ENCODE results near the gene KHDC1.

KHDC1 gene

GRCh38 chr6:73227606-73228255 lies 35.3 kb downstream of the KHDC1 start:
- TF ChIP-seq CTCF (IDR thresholded peaks at IDR 0.05; ENCODE audit: borderline replicate concordance, control extremely low read depth, extremely low read depth, insufficient read depth, missing control alignments) = no peak
- DNase-seq (ENCODE audit: low spot score) = no peak
- in situ Hi-C loops (cut with MboI; ENCODE audit: low sequenced_read_pairs, unreplicated experiment) = no loop called here

DNA sequence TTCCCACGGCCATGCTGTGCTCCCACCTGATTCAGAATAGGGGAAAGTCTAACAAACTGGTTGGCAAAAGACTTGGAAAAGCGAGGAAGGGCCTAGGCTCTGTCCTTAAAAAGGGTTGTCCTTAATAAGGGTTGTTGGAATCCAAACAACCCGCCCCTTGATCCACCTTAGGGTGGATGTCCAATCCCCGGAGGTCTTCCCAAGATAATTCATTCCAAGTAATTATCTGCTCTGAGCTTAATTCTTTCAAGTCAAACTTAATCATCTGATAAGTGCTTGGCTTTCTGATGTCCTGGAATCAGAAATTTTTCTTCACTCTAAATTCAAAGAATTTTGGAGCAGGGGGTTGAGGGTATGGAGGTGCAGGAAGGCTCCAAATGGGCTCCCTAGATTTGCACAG lies 37.6 kb downstream of the KHDC1 start, which contains the start of gene KHDC1L:
KHDC1L (minus strand) TSS at position 101 of the 400 bp plus-strand sequence; CDS start at position 13, 88 bp downstream.
- no peak for DNase-seq (ENCODE audit: low spot score)
- in situ Hi-C loops (cut with MboI; ENCODE audit: low sequenced_read_pairs, unreplicated experiment) = no loop called here
- TF ChIP-seq CTCF (IDR thresholded peaks at IDR 0.05; ENCODE audit: borderline replicate concordance, control extremely low read depth, extremely low read depth, insufficient read depth, missing control alignments) = no peak

DNA sequence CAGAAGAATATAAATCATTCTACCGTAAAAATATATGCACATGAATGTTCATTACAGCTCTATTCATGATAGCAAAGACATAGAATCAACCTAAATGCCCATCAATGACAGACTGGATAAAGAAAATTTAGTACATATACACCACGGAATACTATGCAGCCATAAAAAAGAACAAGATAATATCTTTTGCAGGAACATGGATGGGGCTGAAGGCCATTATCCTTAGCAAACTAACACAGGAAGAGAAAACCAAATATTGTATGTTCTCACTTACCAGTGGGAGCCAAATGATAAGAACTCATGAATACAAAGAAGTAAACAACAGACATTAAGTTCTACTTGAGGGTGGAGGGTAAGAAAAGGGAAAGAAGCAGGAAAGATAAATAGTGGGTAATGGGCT lies 46.1 kb downstream of the KHDC1 start:
- in situ Hi-C loops (cut with MboI; ENCODE audit: low sequenced_read_pairs, unreplicated experiment) = no loop called here
- TF ChIP-seq CTCF (IDR thresholded peaks at IDR 0.05; ENCODE audit: borderline replicate concordance, control extremely low read depth, extremely low read depth, insufficient read depth, missing control alignments) = no peak
- no peak for DNase-seq (ENCODE audit: low spot score)

- TF ChIP-seq CTCF (IDR thresholded peaks at IDR 0.05; ENCODE audit: borderline replicate concordance, control extremely low read depth, extremely low read depth, insufficient read depth, missing control alignments) = no peak
These were observed 53.9 kb downstream of the KHDC1 start for GRCh38 chr6:73209117-73209516.

DNA sequence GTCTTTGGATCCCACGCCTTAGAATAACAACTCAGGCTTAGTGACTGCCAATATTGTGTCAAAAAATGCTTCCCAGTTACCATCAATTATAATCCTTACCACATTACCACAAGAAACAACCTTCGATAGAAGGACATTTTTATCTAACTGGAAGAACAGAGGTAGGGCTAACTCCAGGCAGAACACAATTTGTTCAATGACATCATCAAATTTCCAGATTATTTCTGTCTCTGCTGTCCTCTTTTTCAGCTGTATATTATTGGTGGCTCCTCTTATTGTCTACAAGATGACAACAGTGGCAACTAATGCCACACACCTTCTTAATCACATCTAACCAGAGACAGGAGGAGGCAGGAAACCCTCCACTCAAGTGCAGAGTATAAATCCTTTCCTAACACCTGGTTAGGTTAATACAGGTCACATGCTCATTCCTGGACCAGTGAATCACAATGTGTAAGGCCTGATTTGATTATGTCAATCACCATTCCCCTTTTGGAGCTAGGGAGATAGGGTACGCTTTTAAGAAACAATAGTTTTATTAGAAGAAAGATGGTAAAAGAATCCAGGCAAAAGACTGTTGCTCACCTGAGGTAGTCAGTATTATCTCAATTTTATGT lies 55.7 kb downstream of the KHDC1 start:
- no peak for TF ChIP-seq CTCF (IDR thresholded peaks at IDR 0.05; ENCODE audit: borderline replicate concordance, control extremely low read depth, extremely low read depth, insufficient read depth, missing control alignments)
- DNase-seq (ENCODE audit: low spot score) = no peak
- in situ Hi-C loops (cut with MboI; ENCODE audit: low sequenced_read_pairs, unreplicated experiment) = no loop called here

More at GRCh38 chr6:73209117-73209516, 53.9 kb downstream of the KHDC1 start:
- in situ Hi-C loops (cut with MboI; ENCODE audit: low sequenced_read_pairs, unreplicated experiment) = no loop called here
- no peak for DNase-seq (ENCODE audit: low spot score)

GRCh38 chr6:73204252-73204651 lies 58.7 kb downstream of the KHDC1 start:
- in situ Hi-C loops (cut with MboI; ENCODE audit: low sequenced_read_pairs, unreplicated experiment) = no loop called here
- no peak for TF ChIP-seq CTCF (IDR thresholded peaks at IDR 0.05; ENCODE audit: borderline replicate concordance, control extremely low read depth, extremely low read depth, insufficient read depth, missing control alignments)
- DNase-seq (ENCODE audit: low spot score) = no peak
